HepG2 (cell line): ENCODE results near the gene HTR6. TPM values are rescaled to one million over a fixed set of nuclear protein-coding genes. Genes with fewer than 3 reads are reported as not detected.

Experiments used
- BCL3 ChIP-seq: sonication (generic); formaldehyde crosslinking; IDR thresholded peaks from 2 replicates; pipeline ENCODE4 v1.5.1; 2020; ENCODE audit warnings: mild to moderate bottlenecking, missing genetic modification reagents, moderate library complexity
- BRCA1 ChIP-seq: sonication (generic); formaldehyde crosslinking; IDR thresholded peaks from 2 replicates; pipeline ENCODE4 v1.4.0; 2020; ENCODE audit warnings: missing genetic modification reagents
- DMAP1 ChIP-seq: IDR thresholded peaks from 2 replicates; pipeline ENCODE4 v1.6.1; 2016
- DPF2 ChIP-seq: sonication (generic); formaldehyde crosslinking; IDR thresholded peaks from 2 replicates; pipeline ENCODE4 v1.4.0; 2020; ENCODE audit warnings: mild to moderate bottlenecking, low read depth, missing genetic modification reagents, borderline replicate concordance
- EP300 ChIP-seq, 3 experiments: sonication (generic) in 1 of 3; formaldehyde crosslinking in 1 of 3; IDR thresholded peaks; 2 replicates each; pipeline versions ENCODE4 v1.5.1 to v1.6.1; 2011 to 2020; ENCODE audit warnings: low read depth in 2 of 3, low read length in 2 of 3, borderline replicate concordance in 1 of 3, improper control_type of control experiment in 1 of 3, mild to moderate bottlenecking in 1 of 3, missing genetic modification reagents in 1 of 3, moderate library complexity in 1 of 3
- GPN1 ChIP-seq: sonication (generic); formaldehyde crosslinking; IDR thresholded peaks from 2 replicates; pipeline ENCODE4 v1.5.1; 2020; ENCODE audit warnings: missing genetic modification reagents, borderline replicate concordance
- KLF11 ChIP-seq: IDR thresholded peaks from 2 replicates; pipeline ENCODE4 v1.6.1; 2016; ENCODE audit warnings: missing compliant biosample characterization
- MED1 ChIP-seq: sonication (generic); formaldehyde crosslinking; IDR thresholded peaks from 2 replicates; pipeline ENCODE4 v1.4.0; 2020; ENCODE audit warnings: missing genetic modification reagents
- PHF8 ChIP-seq: sonication (generic); formaldehyde crosslinking; IDR thresholded peaks from 2 replicates; pipeline ENCODE4 v1.5.0; 2020; ENCODE audit warnings: missing genetic modification reagents
- POLR2A ChIP-seq, 2 experiments: IDR thresholded peaks; 2 replicates each; pipeline ENCODE4 v1.6.1; 2011; ENCODE audit warnings: low read depth in 2 of 2, low read length in 2 of 2, mild to moderate bottlenecking in 1 of 2, moderate library complexity in 1 of 2; ENCODE audit not compliant: insufficient read depth in 1 of 2
- PREB ChIP-seq: sonication (generic); formaldehyde crosslinking; IDR thresholded peaks from 2 replicates; pipeline ENCODE4 v1.4.0; 2020; ENCODE audit warnings: missing genetic modification reagents
- TEAD3 ChIP-seq: optimal IDR thresholded peaks from 2 replicates; pipeline ENCODE3; 2016; ENCODE audit warnings: borderline replicate concordance
- ZBTB42 ChIP-seq: sonication (generic); formaldehyde crosslinking; IDR thresholded peaks from 2 replicates; pipeline ENCODE4 v1.5.0; 2020; ENCODE audit warnings: mild to moderate bottlenecking, missing genetic modification reagents
- ZFX ChIP-seq: sonication (generic); formaldehyde crosslinking; IDR thresholded peaks from 2 replicates; pipeline ENCODE4 v1.4.0; 2020; ENCODE audit warnings: mild to moderate bottlenecking, low read depth, missing genetic modification reagents, moderate library complexity
- ZNF160 ChIP-seq: sonication (generic); formaldehyde crosslinking; IDR thresholded peaks from 2 replicates; pipeline ENCODE4 v1.8.0; 2022; ENCODE audit warnings: mild to moderate bottlenecking, inconsistent platforms, missing genetic modification reagents
- ZNF451 ChIP-seq: sonication (generic); formaldehyde crosslinking; IDR thresholded peaks from 2 replicates; pipeline ENCODE4 v1.5.0; 2020; ENCODE audit warnings: mild to moderate bottlenecking, missing genetic modification reagents
- ZNF569 ChIP-seq: sonication (generic); formaldehyde crosslinking; IDR thresholded peaks from 2 replicates; pipeline ENCODE4 v1.5.0; 2020; ENCODE audit warnings: mild to moderate bottlenecking, missing genetic modification reagents, moderate library complexity, borderline replicate concordance
- ZNF83 ChIP-seq: sonication (generic); formaldehyde crosslinking; IDR thresholded peaks from 2 replicates; pipeline ENCODE4 v1.4.0; 2020; ENCODE audit warnings: missing genetic modification reagents, mild to moderate bottlenecking, borderline replicate concordance
- ZNF879 ChIP-seq: sonication (generic); formaldehyde crosslinking; IDR thresholded peaks from 2 replicates; pipeline ENCODE4 v1.8.1; 2023; ENCODE audit warnings: missing genetic modification reagents
- ZSCAN20 ChIP-seq: sonication (generic); formaldehyde crosslinking; IDR thresholded peaks from 2 replicates; pipeline ENCODE4 v1.4.0; 2020; ENCODE audit warnings: missing genetic modification reagents, mild to moderate bottlenecking, borderline replicate concordance
- ZSCAN29 ChIP-seq: sonication (generic); formaldehyde crosslinking; conservative IDR thresholded peaks from 2 replicates; pipeline ENCODE4 v1.4.0; 2020; ENCODE audit warnings: mild to moderate bottlenecking, missing genetic modification reagents
- ZSCAN9 ChIP-seq: IDR thresholded peaks from 2 replicates; pipeline ENCODE4 v1.6.1; 2016; ENCODE audit warnings: borderline replicate concordance
- polyA plus RNA-seq, 8 experiments: library from polyadenylated mRNA; depleted of rRNA in 3 of 8; stranded (reverse) in 7 of 8; unstranded in 1 of 8; fragments of >200 nt; fragmentation: Illumina TruSeq in 4 of 8; extraction: Trizol in 4 of 8; gene quantifications; 2 replicates each; pipeline versions ENCODE4 v1.2.1 to v1.2.3, GENCODE V29; 2011 to 2016; ENCODE audit warnings: low read depth in 4 of 8, missing spikeins in 1 of 8, mixed read lengths in 1 of 8; ENCODE audit not compliant: insufficient read depth in 1 of 8
- total RNA-seq, 5 experiments: library from RNA; depleted of rRNA; stranded (reverse); fragments of >200 nt; fragmentation: Illumina TruSeq; extraction: Trizol; gene quantifications; 2 replicates each; pipeline ENCODE4 v1.2.3, GENCODE V29; 2016; ENCODE audit warnings: low read depth in 1 of 5
- TF ChIP-seq, protein P1 (sequence below): sonication (generic); formaldehyde crosslinking; IDR thresholded peaks from 2 replicates; pipeline ENCODE4 v1.5.0; 2020; ENCODE audit warnings: mild to moderate bottlenecking, missing genetic modification reagents
- TF ChIP-seq, protein P2 (sequence below): sonication (generic); formaldehyde crosslinking; IDR thresholded peaks from 2 replicates; pipeline ENCODE4 v1.9.0; 2022; ENCODE audit warnings: low read depth, missing genetic modification reagents

The HTR6 gene
- total and polyA plus RNA-seq, 2 of the 13 experiments (the other 11 are each of a cell fraction or from before 2014, with no cell fraction given): 0.04 TPM; not detected in 1

DNA sequence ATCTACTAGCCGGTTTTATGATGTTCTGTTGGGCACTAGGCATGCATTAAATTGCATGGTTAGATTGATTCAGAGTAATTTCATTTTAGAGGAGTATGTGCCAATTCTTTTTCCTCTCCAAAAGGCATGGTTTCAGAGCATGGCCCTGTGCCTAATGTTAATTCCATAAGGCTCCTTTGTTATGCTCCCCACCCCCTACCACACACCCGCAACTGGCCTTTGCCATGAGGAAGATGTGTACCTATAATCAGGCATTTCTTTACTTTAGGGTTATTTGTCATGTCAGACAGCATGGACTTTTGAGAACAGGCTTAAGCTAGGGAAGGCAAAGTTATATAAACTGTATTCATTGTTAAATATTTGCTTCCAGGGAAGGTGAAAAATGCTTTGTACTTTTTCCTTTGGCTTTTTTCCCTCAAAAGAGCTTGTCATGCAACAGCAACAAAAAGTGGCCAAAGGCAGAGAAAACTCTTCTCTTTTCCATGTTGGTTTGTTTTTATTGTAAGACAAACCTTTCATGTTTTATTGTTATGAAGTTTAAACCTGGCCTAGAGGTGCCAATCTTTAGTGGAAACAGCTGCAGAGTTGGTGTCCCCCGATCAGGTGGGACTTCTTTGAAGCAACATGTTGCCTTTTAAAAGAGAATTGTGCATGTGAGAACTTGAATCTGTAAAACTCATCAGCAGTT is 44.8 kb upstream of the HTR6 start (continued):
- no peak for TF ChIP-seq ZBTB42
- TF ChIP-seq KLF11 (CRISPR knock-in tag): 0 out of 2 replicates have a peak, but pooled peaks have one; percentile 36
- no peak for TF ChIP-seq ZNF160 (CRISPR knock-in tag)
- TF ChIP-seq, protein P1, sequence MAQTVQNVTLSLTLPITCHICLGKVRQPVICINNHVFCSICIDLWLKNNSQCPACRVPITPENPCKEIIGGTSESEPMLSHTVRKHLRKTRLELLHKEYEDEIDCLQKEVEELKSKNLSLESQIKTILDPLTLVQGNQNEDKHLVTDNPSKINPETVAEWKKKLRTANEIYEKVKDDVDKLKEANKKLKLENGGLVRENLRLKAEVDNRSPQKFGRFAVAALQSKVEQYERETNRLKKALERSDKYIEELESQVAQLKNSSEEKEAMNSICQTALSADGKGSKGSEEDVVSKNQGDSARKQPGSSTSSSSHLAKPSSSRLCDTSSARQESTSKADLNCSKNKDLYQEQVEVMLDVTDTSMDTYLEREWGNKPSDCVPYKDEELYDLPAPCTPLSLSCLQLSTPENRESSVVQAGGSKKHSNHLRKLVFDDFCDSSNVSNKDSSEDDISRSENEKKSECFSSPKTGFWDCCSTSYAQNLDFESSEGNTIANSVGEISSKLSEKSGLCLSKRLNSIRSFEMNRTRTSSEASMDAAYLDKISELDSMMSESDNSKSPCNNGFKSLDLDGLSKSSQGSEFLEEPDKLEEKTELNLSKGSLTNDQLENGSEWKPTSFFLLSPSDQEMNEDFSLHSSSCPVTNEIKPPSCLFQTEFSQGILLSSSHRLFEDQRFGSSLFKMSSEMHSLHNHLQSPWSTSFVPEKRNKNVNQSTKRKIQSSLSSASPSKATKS (CRISPR knock-in tag): no peak
- no peak for TF ChIP-seq PHF8
- TF ChIP-seq DMAP1 (CRISPR knock-in tag): peak; percentile 40; the same call in 1 of the 2 replicates
- TF ChIP-seq ZNF451 (CRISPR knock-in tag): no peak
- TF ChIP-seq ZFX (CRISPR knock-in tag): peak; percentile 32; the same call in 1 of the 2 replicates
- no peak for TF ChIP-seq ZNF879
- no peak for TF ChIP-seq POLR2A (IDR thresholded peaks at IDR 0.05; ENCODE audit: insufficient read depth in 1 of 2, low read depth in 2 of 2, low read length in 2 of 2)
- TF ChIP-seq GPN1: no peak
- peak; percentile 85 for TF ChIP-seq TEAD3 (CRISPR knock-in tag)
- peak; percentile 69; the same call in 1 of the 2 replicates for TF ChIP-seq DPF2
- TF ChIP-seq, protein P2, sequence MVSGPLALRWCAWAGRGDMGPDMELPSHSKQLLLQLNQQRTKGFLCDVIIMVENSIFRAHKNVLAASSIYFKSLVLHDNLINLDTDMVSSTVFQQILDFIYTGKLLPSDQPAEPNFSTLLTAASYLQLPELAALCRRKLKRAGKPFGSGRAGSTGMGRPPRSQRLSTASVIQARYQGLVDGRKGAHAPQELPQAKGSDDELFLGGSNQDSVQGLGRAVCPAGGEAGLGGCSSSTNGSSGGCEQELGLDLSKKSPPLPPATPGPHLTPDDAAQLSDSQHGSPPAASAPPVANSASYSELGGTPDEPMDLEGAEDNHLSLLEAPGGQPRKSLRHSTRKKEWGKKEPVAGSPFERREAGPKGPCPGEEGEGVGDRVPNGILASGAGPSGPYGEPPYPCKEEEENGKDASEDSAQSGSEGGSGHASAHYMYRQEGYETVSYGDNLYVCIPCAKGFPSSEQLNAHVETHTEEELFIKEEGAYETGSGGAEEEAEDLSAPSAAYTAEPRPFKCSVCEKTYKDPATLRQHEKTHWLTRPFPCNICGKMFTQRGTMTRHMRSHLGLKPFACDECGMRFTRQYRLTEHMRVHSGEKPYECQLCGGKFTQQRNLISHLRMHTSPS (CRISPR knock-in tag): no peak
- TF ChIP-seq ZSCAN29 (CRISPR knock-in tag): 0 out of 2 replicates have a peak, but pooled peaks have one; percentile 35
- TF ChIP-seq MED1: peak; percentile 81
- no peak for TF ChIP-seq PREB
- TF ChIP-seq BCL3 (CRISPR knock-in tag): no peak
- peak; percentile 67 to 91; a peak in 3 of 4 replicates for TF ChIP-seq EP300 (IDR thresholded peaks at IDR 0.05; ENCODE audit: low read depth in 2 of 2, low read length in 2 of 2)
- TF ChIP-seq EP300 (CRISPR knock-in tag; IDR thresholded peaks at IDR 0.05; ENCODE audit: borderline replicate concordance): peak; percentile 90
- no peak for TF ChIP-seq ZSCAN20 (CRISPR knock-in tag)
- no peak for TF ChIP-seq ZNF569 (CRISPR knock-in tag)
- TF ChIP-seq BRCA1 (CRISPR knock-in tag): no peak
- no peak; the same call in 1 of the 2 replicates for TF ChIP-seq ZSCAN9 (CRISPR knock-in tag)
- no peak for TF ChIP-seq ZNF83 (CRISPR knock-in tag)
